ENCODE measurements around the gene CFLAR.

GRCh38 chr2:201218780-201219179 lies 102.8 kb downstream of the CFLAR start:
- TF ChIP-seq CTCF (conservative IDR thresholded peaks at IDR 0.05; ENCODE audit: low read length) (no peak), EZH2phosphoT487 (IDR thresholded peaks at IDR 0.05; ENCODE audit: borderline replicate concordance) (no peak)

Measured in Loucy (cell line).